Thoracic aorta (tissue), 2 donors: ENCODE measurements around the gene PRPF6. TPM values are rescaled to one million over a fixed set of nuclear protein-coding genes. Genes with fewer than 3 reads are reported as not detected.

ENCODE experiments used
- ATAC-seq: fragments of 150-250 bp; one replicate; pipeline ENCODE4 v1.8.0; 2017; ENCODE audit warnings: low read depth; ENCODE audit not compliant: insufficient number of reproducible peaks, low FRiP score
- DNase-seq: peaks from one replicate; pipeline ENCODE4 v3.0.0-alpha.2; 2020; ENCODE audit warnings: low spot score
- H3K27ac ChIP-seq, 2 donors: fragments of 200-600 bp; sonication (generic); 1 replicate in 1 of 2; 2 replicates in 1 of 2; pipeline ENCODE4 v1.5.1; 2016; ENCODE audit warnings: mild to moderate bottlenecking in 2 of 2, moderate library complexity in 2 of 2
- H3K27me3 ChIP-seq: fragments of 200-600 bp; sonication (generic); replicated peaks from 2 replicates; pipeline ENCODE4 v1.6.0; 2016; ENCODE audit warnings: mild to moderate bottlenecking; ENCODE audit not compliant: insufficient read depth
- H3K36me3 ChIP-seq: fragments of 200-600 bp; sonication (generic); one replicate; pipeline ENCODE4 v1.5.1; 2016
- H3K4me1 ChIP-seq, 2 donors: fragments of 200-600 bp; sonication (generic); 1 replicate in 1 of 2; 2 replicates in 1 of 2; pipeline versions ENCODE4 v1.5.1 to v1.6.0; 2016; ENCODE audit warnings: low read depth in 2 of 2, mild to moderate bottlenecking in 1 of 2; ENCODE audit not compliant: control insufficient read depth in 1 of 2
- H3K4me3 ChIP-seq: fragments of 200-600 bp; sonication (generic); 2 replicates; pipeline ENCODE4 v1.5.1; 2016; ENCODE audit warnings: mild to moderate bottlenecking
- H3K9me3 ChIP-seq: fragments of 200-600 bp; sonication (generic); 2 replicates; pipeline ENCODE4 v1.5.1; 2016
- CTCF ChIP-seq: fragments of 200-600 bp; sonication (generic); IDR thresholded peaks from one replicate; pipeline ENCODE4 v1.5.1; 2019; ENCODE audit warnings: antibody characterized with exemption
- total RNA-seq, 2 donors: library from RNA; depleted of rRNA; stranded (reverse); fragments of >200 nt; gene quantifications; one replicate each; pipeline versions ENCODE4 v1.1.0 to v1.2.3, GENCODE V29; 2016

PRPF6 gene
- total RNA-seq, 2 donors from 2014 or later, result 51.9 to 52.9 TPM

- no peak for DNase-seq
- Histone ChIP-seq H3K4me1 (peaks cover 0 to 14% of the 10 kb centered on the region in 2 donors), H3K36me3 (no peaks in the 10 kb centered on the region), H3K4me3 (peak overlapping the region; percentile 21), H3K9me3 (no peaks in the 10 kb centered on the region), H3K27ac (peak overlapping the region in 1 of 2 donors; percentile 30), H3K27me3 (no peaks in the 10 kb centered on the region)
- no peak for TF ChIP-seq CTCF
- ATAC-seq, result no peak
Measured at GRCh38 chr20:64050261-64051032, 69.5 kb downstream of the PRPF6 start.

GRCh38 chr20:64051033-64051452, 70.1 kb downstream of the PRPF6 start:
- peak overlapping the region in 1 of 2 donors; percentile 30 for H3K27ac ChIP-seq
- H3K4me1 ChIP-seq, result peaks cover 0 to 14% of the 10 kb centered on the region in 2 donors
- ATAC-seq (no peak), DNase-seq (no peak)
- H3K9me3 ChIP-seq, result no peaks in the 10 kb centered on the region
- no peak overlapping the region for H3K4me3 ChIP-seq
- no peaks in the 10 kb centered on the region for H3K36me3 ChIP-seq
- no peaks in the 10 kb centered on the region for H3K27me3 ChIP-seq
- no peak for TF ChIP-seq CTCF

GRCh38 chr20:64051561-64052325, 70.8 kb downstream of the PRPF6 start:
- TF ChIP-seq CTCF, result no peak
- no peaks in the 10 kb centered on the region for H3K36me3 ChIP-seq
- peaks cover 0 to 14% of the 10 kb centered on the region in 2 donors for H3K4me1 ChIP-seq
- no peaks in the 10 kb centered on the region for H3K9me3 ChIP-seq
- no peaks in the 10 kb centered on the region for H3K27me3 ChIP-seq
- no peak for DNase-seq
- H3K27ac ChIP-seq, result peak overlapping the region in 1 of 2 donors; percentile 15
- no peak for ATAC-seq
- H3K4me3 ChIP-seq, result no peak overlapping the region

- Histone ChIP-seq H3K4me3 (no peak overlapping the region), H3K27me3 (no peaks in the 10 kb centered on the region), H3K4me1 (peaks cover 0 to 14% of the 10 kb centered on the region in 2 donors), H3K9me3 (no peaks in the 10 kb centered on the region), H3K27ac (peak overlapping the region in 1 of 2 donors; percentile 15), H3K36me3 (no peaks in the 10 kb centered on the region)
- no peak for TF ChIP-seq CTCF
- DNase-seq (no peak), ATAC-seq (no peak)
Measured at GRCh38 chr20:64052326-64052722, 71.4 kb downstream of the PRPF6 start.
